HCT116 (cell line): ENCODE data around the gene CEP131. TPM values are rescaled to one million over a fixed set of nuclear protein-coding genes. Genes with fewer than 3 reads are reported as not detected.
A peak's percentile ranks its signal among the peaks of the same experiment; 100 is the strongest.

Experiments
- ATAC-seq: fragments of 200-7000 bp; cut with Tn5 transposase; 2 replicates; pipeline ENCODE4 v1.9.1; 2020; ENCODE audit warnings: mild to moderate bottlenecking, moderate library complexity
- BruUV-seq: library from RNA; stranded (reverse); fragments of 400-500 nt; replicated peaks from 2 replicates; lab custom pipeline; 2021; lab: Mats Ljungman, UMichigan
- CTCF ChIA-PET: fragments of 300-600 bp; sonication (Branson Sonifier 250); formaldehyde crosslinking; loops from one replicate; lab custom pipeline; 2021; ENCODE audit warnings: antibody characterized with exemption; lab: Charles Lee
- POLR2A ChIA-PET: fragments of 300-600, 350-600 bp; sonication (Branson Sonifier 250); formaldehyde crosslinking; loops from one replicate; lab custom pipeline; 2021; ENCODE audit warnings: antibody characterized with exemption; lab: Charles Lee
- RAD21 ChIA-PET, 2 experiments: fragments of 300-600 bp; sonication (Branson Sonifier 250); formaldehyde crosslinking; loops; one replicate each; lab custom pipeline; 2023; ENCODE audit warnings: low total read pairs in 2 of 2; ENCODE audit not compliant: uncharacterized antibody in 2 of 2, unreplicated experiment in 2 of 2, low non-redundant PET in 1 of 2; lab: Charles Lee
- DNase-seq: peaks from one replicate; pipeline ENCODE4 v3.0.0-alpha.2; 2010; ENCODE audit warnings: low read depth, low spot score
- H2AFZ ChIP-seq: fragments of 200-600 bp; shearing (Covaris generic), sonication (generic); 2 replicates; pipeline ENCODE4 v1.6.1; 2017; ENCODE audit warnings: low read depth, mixed run types, mixed read lengths, antibody characterized with exemption, low read length; ENCODE audit not compliant: poor library complexity, severe bottlenecking
- H3K27ac ChIP-seq: 2 replicates; pipeline ENCODE4 v1.5.1; 2012; ENCODE audit warnings: low read depth, low read length
- H3K27me3 ChIP-seq: fragments of 200-600 bp; sonication (generic); 2 replicates; pipeline ENCODE4 v1.6.1; 2016; ENCODE audit warnings: mixed run types, low read length, mixed read lengths; ENCODE audit not compliant: insufficient read depth
- H3K36me3 ChIP-seq, 2 experiments: fragments of 200-500 bp in 1 of 2; fragments of 200-600 bp in 1 of 2; sonication (Bioruptor generic) in 1 of 2; sonication (generic) in 1 of 2; 2 replicates each; pipeline versions ENCODE4 v1.5.1 to v1.6.1; 2014 to 2016; ENCODE audit warnings: low read length in 2 of 2, inconsistent platforms in 1 of 2, mixed read lengths in 1 of 2, mixed run types in 1 of 2; ENCODE audit not compliant: insufficient read depth in 2 of 2, control insufficient read depth in 1 of 2
- H3K4me1 ChIP-seq, 2 experiments: fragments of 200-600 bp in 1 of 2; sonication (generic) in 1 of 2; 2 replicates each; pipeline versions ENCODE4 v1.5.1 to v1.6.1; 2012 to 2017; ENCODE audit warnings: low read length in 2 of 2, inconsistent platforms in 1 of 2, mild to moderate bottlenecking in 1 of 2, mixed read lengths in 1 of 2, mixed run types in 1 of 2, moderate library complexity in 1 of 2; ENCODE audit not compliant: insufficient read depth in 2 of 2, control insufficient read depth in 1 of 2
- H3K4me2 ChIP-seq: fragments of 200-600 bp; sonication (generic); 2 replicates; pipeline ENCODE4 v1.6.1; 2017; ENCODE audit warnings: mixed run types, low read length, mixed read lengths
- H3K4me3 ChIP-seq, 2 experiments: fragments of 200-600 bp in 1 of 2; sonication (generic) in 1 of 2; replicated peaks in 1 of 2; 2 replicates each; pipeline ENCODE4 v1.5.1; 2011 to 2016; ENCODE audit warnings: low read length in 2 of 2, control low read depth in 1 of 2, low read depth in 1 of 2, mild to moderate bottlenecking in 1 of 2, mixed read lengths in 1 of 2, mixed run types in 1 of 2
- H3K79me2 ChIP-seq: fragments of 200-600 bp; sonication (generic); 2 replicates; pipeline ENCODE4 v1.6.1; 2017; ENCODE audit warnings: mild to moderate bottlenecking, mixed run types, low read length, moderate library complexity, mixed read lengths; ENCODE audit not compliant: insufficient read depth
- H3K9ac ChIP-seq: fragments of 200-600 bp; sonication (generic); 2 replicates; pipeline ENCODE4 v1.6.1; 2016; ENCODE audit warnings: low read length, mixed read lengths
- H3K9me2 ChIP-seq: fragments of 200-600 bp; sonication (generic), shearing (Covaris generic); 2 replicates; pipeline ENCODE4 v1.6.1; 2017; ENCODE audit warnings: mixed run types, mild to moderate bottlenecking, moderate library complexity; ENCODE audit not compliant: insufficient read depth
- H3K9me3 ChIP-seq, 2 experiments: fragments of 200-500 bp in 1 of 2; fragments of 200-600 bp in 1 of 2; sonication (Bioruptor generic) in 1 of 2; sonication (generic) in 1 of 2; 2 replicates each; pipeline ENCODE4 v1.6.1; 2014 to 2017; ENCODE audit warnings: low read length in 2 of 2, mixed read lengths in 2 of 2, inconsistent platforms in 1 of 2, low read depth in 1 of 2, mild to moderate bottlenecking in 1 of 2, mixed run types in 1 of 2, moderate library complexity in 1 of 2; ENCODE audit not compliant: control insufficient read depth in 1 of 2, insufficient read depth in 1 of 2
- H4K20me1 ChIP-seq: fragments of 200-600 bp; sonication (generic), shearing (Covaris generic); 2 replicates; pipeline ENCODE4 v1.6.1; 2017; ENCODE audit warnings: mixed run types, mild to moderate bottlenecking, moderate library complexity; ENCODE audit not compliant: insufficient read depth
- CEBPB ChIP-seq: IDR thresholded peaks from 2 replicates; pipeline ENCODE4 v1.6.1; 2012; ENCODE audit warnings: low read depth
- EGR1 ChIP-seq: IDR thresholded peaks from 2 replicates; pipeline ENCODE4 v1.6.1; 2012; ENCODE audit warnings: low read depth
- ELF1 ChIP-seq: IDR thresholded peaks from 2 replicates; pipeline ENCODE4 v1.6.1; 2012; ENCODE audit warnings: low read depth, borderline replicate concordance
- EZH2 ChIP-seq: fragments of 200-600 bp; sonication (generic); IDR thresholded peaks from 2 replicates; pipeline ENCODE4 v1.6.1; 2017; ENCODE audit warnings: antibody characterized with exemption, mixed run types
- EZH2phosphoT487 ChIP-seq: fragments of 200-600 bp; IDR thresholded peaks from 2 replicates; pipeline ENCODE4 v1.6.1; 2018; ENCODE audit warnings: antibody characterized with exemption, borderline replicate concordance
- FOSL1 ChIP-seq: IDR thresholded peaks from 2 replicates; pipeline ENCODE4 v1.6.1; 2012; ENCODE audit warnings: low read depth
- POLR2A ChIP-seq: IDR thresholded peaks from 2 replicates; pipeline ENCODE4 v1.7.0; 2011; ENCODE audit warnings: borderline replicate concordance; ENCODE audit not compliant: insufficient read depth, insufficient read length; ENCODE audit errors: extremely low read depth
- POLR2AphosphoS5 ChIP-seq: IDR thresholded peaks from 2 replicates; pipeline ENCODE4 v1.6.1; 2011; ENCODE audit warnings: mild to moderate bottlenecking, low read depth, low read length, moderate library complexity
- RAD21 ChIP-seq: IDR thresholded peaks from 2 replicates; pipeline ENCODE4 v1.6.1; 2012; ENCODE audit warnings: low read depth, mild to moderate bottlenecking
- SP1 ChIP-seq: IDR thresholded peaks from 2 replicates; pipeline ENCODE4 v1.6.1; 2012; ENCODE audit warnings: low read depth
- TCF7L2 ChIP-seq: IDR thresholded peaks from 2 replicates; pipeline ENCODE4 v1.7.0; 2011; ENCODE audit warnings: borderline replicate concordance, inconsistent platforms; ENCODE audit not compliant: insufficient read depth, insufficient read length; ENCODE audit errors: extremely low read depth
- ZBTB33 ChIP-seq: IDR thresholded peaks from 2 replicates; pipeline ENCODE4 v1.6.1; 2011; ENCODE audit warnings: mild to moderate bottlenecking, low read length, moderate library complexity; ENCODE audit not compliant: insufficient replicate concordance; ENCODE audit errors: extremely low read depth
- ZFX ChIP-seq: fragments of 450-650 bp; IDR thresholded peaks from 2 replicates; pipeline ENCODE4 v1.6.1; 2017
- ZNF274 ChIP-seq: fragments of 200-500 bp; sonication (Bioruptor generic); IDR thresholded peaks from 2 replicates; pipeline ENCODE4 v1.6.1; 2014; ENCODE audit warnings: mild to moderate bottlenecking, low read depth, low read length, inconsistent platforms
- intact Hi-C: fragments of 100-400 bp; cut with micrococcal nuclease; formaldehyde crosslinking; loops from 2 replicates; pipeline ENCODE4 v1.10.0; 2022
- total RNA-seq: library from RNA; stranded (reverse); gene quantifications from one replicate; pipeline ENCODE4 v1.2.1, GENCODE V29; 2021; ENCODE audit not compliant: unreplicated experiment
- TF ChIP-seq, protein P1 (sequence below), 3 experiments: fragments of 200-600 bp in 1 of 3; sonication (generic) in 1 of 3; IDR thresholded peaks in 2 of 3; conservative IDR thresholded peaks in 1 of 3; 2 replicates each; pipeline ENCODE4 v1.5.1; 2012 to 2017; ENCODE audit warnings: low read depth in 2 of 3, low read length in 2 of 3, antibody characterized with exemption in 1 of 3, borderline replicate concordance in 1 of 3, control low read depth in 1 of 3, mild to moderate bottlenecking in 1 of 3, mixed read lengths in 1 of 3, mixed run types in 1 of 3, moderate library complexity in 1 of 3; ENCODE audit not compliant: insufficient read depth in 1 of 3
- TF ChIP-seq, protein P2 (sequence below): IDR thresholded peaks from 2 replicates; pipeline ENCODE4 v1.6.1; 2012

The CEP131 gene
- total RNA-seq, 1 experiment from 2014 or later = 30.2 TPM

GRCh38 chr17:81222906-81223761 is at the start of gene CEP131 (continued):
- TF ChIP-seq, protein P1, sequence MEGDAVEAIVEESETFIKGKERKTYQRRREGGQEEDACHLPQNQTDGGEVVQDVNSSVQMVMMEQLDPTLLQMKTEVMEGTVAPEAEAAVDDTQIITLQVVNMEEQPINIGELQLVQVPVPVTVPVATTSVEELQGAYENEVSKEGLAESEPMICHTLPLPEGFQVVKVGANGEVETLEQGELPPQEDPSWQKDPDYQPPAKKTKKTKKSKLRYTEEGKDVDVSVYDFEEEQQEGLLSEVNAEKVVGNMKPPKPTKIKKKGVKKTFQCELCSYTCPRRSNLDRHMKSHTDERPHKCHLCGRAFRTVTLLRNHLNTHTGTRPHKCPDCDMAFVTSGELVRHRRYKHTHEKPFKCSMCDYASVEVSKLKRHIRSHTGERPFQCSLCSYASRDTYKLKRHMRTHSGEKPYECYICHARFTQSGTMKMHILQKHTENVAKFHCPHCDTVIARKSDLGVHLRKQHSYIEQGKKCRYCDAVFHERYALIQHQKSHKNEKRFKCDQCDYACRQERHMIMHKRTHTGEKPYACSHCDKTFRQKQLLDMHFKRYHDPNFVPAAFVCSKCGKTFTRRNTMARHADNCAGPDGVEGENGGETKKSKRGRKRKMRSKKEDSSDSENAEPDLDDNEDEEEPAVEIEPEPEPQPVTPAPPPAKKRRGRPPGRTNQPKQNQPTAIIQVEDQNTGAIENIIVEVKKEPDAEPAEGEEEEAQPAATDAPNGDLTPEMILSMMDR (IDR thresholded peaks at IDR 0.05 in 2 of 3, conservative IDR thresholded peaks at IDR 0.05 in 1 of 3; ENCODE audit: borderline replicate concordance in 1 of 3, insufficient read depth in 1 of 3, low read depth in 2 of 3, low read length in 2 of 3) = no peak
- TF ChIP-seq EGR1 (peak; percentile 97), POLR2AphosphoS5 (peak; percentile 71), ZNF274 (no peak), TCF7L2 (peak; percentile 47)

GRCh38 chr17:81271226-81271625 is 48.5 kb upstream of the CEP131 start:
- ATAC-seq (no peak), DNase-seq (no peak)
- H3K4me1 ChIP-seq = no peaks in the 10 kb centered on the region
- no peaks in the 10 kb centered on the region for H3K27me3 ChIP-seq
- CTCF ChIA-PET = no interaction called here
- no peak overlapping the region for H3K4me3 ChIP-seq
- RAD21 ChIA-PET = no interaction called here
- H3K79me2 ChIP-seq = peaks cover 8% of the 10 kb centered on the region; the same call in 1 of the 2 replicates
- no peak overlapping the region for H3K9ac ChIP-seq
- intact Hi-C loops = no loop called here
- no peaks in the 10 kb centered on the region for H3K9me3 ChIP-seq
- H3K4me2 ChIP-seq = no peak overlapping the region
- H3K9me2 ChIP-seq = no peaks in the 10 kb centered on the region
- no peaks in the 10 kb centered on the region for H4K20me1 ChIP-seq
- no peak overlapping the region for H2AFZ ChIP-seq
- H3K36me3 ChIP-seq = peaks cover 40 to 54% of the 10 kb centered on the region in 2 experiments
- no TSS peak for BruUV-seq
- no peak overlapping the region for H3K27ac ChIP-seq
- POLR2A ChIA-PET = no interaction called here
- TF ChIP-seq ELF1 (no peak), ZNF274 (no peak), POLR2AphosphoS5 (no peak), EZH2 (no peak), TCF7L2 (no peak), FOSL1 (no peak), ZBTB33 (no peak), POLR2A (no peak), RAD21 (no peak), EZH2phosphoT487 (no peak), SP1 (no peak), ZFX (no peak), CEBPB (no peak)
- TF ChIP-seq, protein P1 (IDR thresholded peaks at IDR 0.05 in 2 of 3, conservative IDR thresholded peaks at IDR 0.05 in 1 of 3; ENCODE audit: borderline replicate concordance in 1 of 3, insufficient read depth in 1 of 3, low read depth in 2 of 3, low read length in 2 of 3) = no peak
- TF ChIP-seq, protein P2, sequence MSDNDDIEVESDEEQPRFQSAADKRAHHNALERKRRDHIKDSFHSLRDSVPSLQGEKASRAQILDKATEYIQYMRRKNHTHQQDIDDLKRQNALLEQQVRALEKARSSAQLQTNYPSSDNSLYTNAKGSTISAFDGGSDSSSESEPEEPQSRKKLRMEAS = no peak
